Ovary (tissue), 3 donors: Measurements from ENCODE around the gene CXCR1.

Experiments used
- CTCF ChIP-seq, 3 donors: fragments of 450-650 bp in 2 of 3; fragments of 200-600 bp in 1 of 3; IDR thresholded peaks; one replicate each; pipeline versions ENCODE4 v1.5.1 to v1.8.0; 2016 to 2022; ENCODE audit warnings: antibody characterized with exemption in 3 of 3, mild to moderate bottlenecking in 1 of 3
- EP300 ChIP-seq: sonication (generic); formaldehyde crosslinking; IDR thresholded peaks from one replicate; pipeline ENCODE4 v1.6.1; 2017; ENCODE audit warnings: antibody characterized with exemption
- POLR2A ChIP-seq: fragments of 450-650 bp; IDR thresholded peaks from one replicate; pipeline ENCODE4 v1.6.1; 2017; ENCODE audit warnings: antibody characterized with exemption, mild to moderate bottlenecking, moderate library complexity
- donor health status: DM: no; HTN: no; CAD: no.

- TF ChIP-seq POLR2A (no peak), CTCF (IDR thresholded peaks at IDR 0.05) (no peak), EP300 (no peak)
Observed at GRCh38 chr2:218168016-218168415, 1.3 kb upstream of the CXCR1 start.
